Sigmoid colon (tissue), 3 donors: ENCODE measurements around the gene ZNF496.

Source experiments
- POLR2A ChIP-seq, 2 donors: fragments of 450-650 bp; IDR thresholded peaks; one replicate each; pipeline ENCODE4 v1.6.1; 2016; ENCODE audit warnings: antibody characterized with exemption in 2 of 2, mild to moderate bottlenecking in 2 of 2, moderate library complexity in 2 of 2
- TF ChIP-seq, protein P1 (sequence below), 4 experiments: fragments of 450-650 bp in 3 of 4; fragments of 200-600 bp in 1 of 4; IDR thresholded peaks; one replicate each; pipeline ENCODE4 v1.5.1; 2016 to 2019; ENCODE audit warnings: antibody characterized with exemption in 4 of 4, mild to moderate bottlenecking in 3 of 4, moderate library complexity in 2 of 4

DNA sequence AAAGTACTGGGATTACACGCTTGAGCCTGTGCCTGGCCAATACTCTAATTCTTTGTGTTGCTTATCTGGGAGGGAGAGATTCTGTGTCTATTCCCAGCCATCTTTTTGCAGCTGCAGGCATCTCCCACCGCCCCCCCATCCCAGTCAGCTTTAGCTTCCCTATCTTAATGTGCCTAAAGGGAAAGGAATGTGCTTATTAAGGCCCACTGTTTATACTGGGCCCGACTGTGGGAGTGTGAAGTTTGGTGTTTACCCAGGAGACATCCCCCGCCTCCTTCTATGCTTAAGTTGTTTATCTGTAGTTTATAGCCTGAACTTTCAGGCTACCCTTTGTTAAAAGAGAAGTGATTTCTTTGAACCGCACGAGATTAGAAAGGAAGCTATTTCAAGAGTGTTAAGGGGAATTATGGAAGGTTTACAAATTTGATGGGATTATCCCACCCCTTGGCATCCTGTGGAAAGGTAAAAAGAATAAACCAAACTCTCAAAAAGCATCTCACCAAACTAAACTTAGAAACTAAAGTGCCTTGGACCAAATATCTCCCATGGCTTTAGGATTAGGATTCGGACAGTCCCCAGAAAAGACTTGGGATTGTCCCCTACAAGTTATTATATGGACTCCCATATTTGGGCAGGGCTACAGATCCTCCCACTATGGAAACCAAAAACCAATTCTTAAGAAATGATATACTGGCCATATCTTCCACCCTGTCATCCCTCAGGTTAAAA is 25.5 kb upstream of the ZNF496 start:
- TF ChIP-seq, protein P1, sequence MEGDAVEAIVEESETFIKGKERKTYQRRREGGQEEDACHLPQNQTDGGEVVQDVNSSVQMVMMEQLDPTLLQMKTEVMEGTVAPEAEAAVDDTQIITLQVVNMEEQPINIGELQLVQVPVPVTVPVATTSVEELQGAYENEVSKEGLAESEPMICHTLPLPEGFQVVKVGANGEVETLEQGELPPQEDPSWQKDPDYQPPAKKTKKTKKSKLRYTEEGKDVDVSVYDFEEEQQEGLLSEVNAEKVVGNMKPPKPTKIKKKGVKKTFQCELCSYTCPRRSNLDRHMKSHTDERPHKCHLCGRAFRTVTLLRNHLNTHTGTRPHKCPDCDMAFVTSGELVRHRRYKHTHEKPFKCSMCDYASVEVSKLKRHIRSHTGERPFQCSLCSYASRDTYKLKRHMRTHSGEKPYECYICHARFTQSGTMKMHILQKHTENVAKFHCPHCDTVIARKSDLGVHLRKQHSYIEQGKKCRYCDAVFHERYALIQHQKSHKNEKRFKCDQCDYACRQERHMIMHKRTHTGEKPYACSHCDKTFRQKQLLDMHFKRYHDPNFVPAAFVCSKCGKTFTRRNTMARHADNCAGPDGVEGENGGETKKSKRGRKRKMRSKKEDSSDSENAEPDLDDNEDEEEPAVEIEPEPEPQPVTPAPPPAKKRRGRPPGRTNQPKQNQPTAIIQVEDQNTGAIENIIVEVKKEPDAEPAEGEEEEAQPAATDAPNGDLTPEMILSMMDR (IDR thresholded peaks at IDR 0.05), result no peak
- no peak for TF ChIP-seq POLR2A (IDR thresholded peaks at IDR 0.05)
